Measurements from ENCODE around the gene NTRK2.
"Not testable (repeated sequence)": the region's sequence is repeated elsewhere in the genome, so short reads cannot be mapped to it uniquely, and the experiment has no call there.

The NTRK2 gene

GRCh38 chr9:85067792-85068191, 398.3 kb downstream of the NTRK2 start:
- peak; percentile 20 for DNase-seq (ENCODE audit: low spot score)

DNA sequence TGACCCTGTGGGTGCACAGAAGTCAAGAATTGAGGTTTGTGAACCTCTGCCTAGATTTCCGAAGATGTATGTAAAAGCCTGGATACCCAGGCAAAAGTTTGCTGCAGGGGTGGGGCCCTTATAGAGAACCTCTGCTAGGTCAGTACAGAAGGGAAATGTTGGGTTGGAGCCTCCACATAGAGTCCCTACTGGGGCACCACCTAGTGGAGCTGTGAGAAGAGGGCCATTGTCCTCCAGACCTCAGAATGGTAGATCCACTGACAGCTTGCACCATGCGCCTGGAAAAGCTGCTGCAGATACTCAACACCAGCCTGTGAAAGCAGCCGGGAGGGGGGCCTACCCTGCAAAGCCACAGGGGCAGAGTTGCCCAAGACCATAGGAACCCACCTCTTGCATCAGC, 399.9 kb downstream of the NTRK2 start:
- DNase-seq (ENCODE audit: low spot score) = not testable (repeated sequence)

Measured in germinal center (tissue), 1 donor.